ENCODE results near the gene CINP.
"Not testable (repeated sequence)": the region's sequence is repeated elsewhere in the genome, so short reads cannot be mapped to it uniquely, and the experiment has no call there.

Gene CINP

GRCh38 chr14:102360388-102360787, 2.3 kb downstream of the CINP start:
- no peak for TF ChIP-seq CTCF (IDR thresholded peaks at IDR 0.05; ENCODE audit: low read depth, low read length, missing control alignments)
- DNase-seq (ENCODE audit: extremely low read depth, low read depth) = no peak
- H3K4me3 ChIP-seq (replicated peaks; ENCODE audit: low read depth, low read length) = no peak overlapping the region

GRCh38 chr14:102359341-102359740, 3.3 kb downstream of the CINP start:
- no peak overlapping the region for H3K4me3 ChIP-seq (replicated peaks; ENCODE audit: low read depth, low read length)
- DNase-seq (ENCODE audit: extremely low read depth, low read depth) = no peak

GRCh38 chr14:102356280-102356679, 6.4 kb downstream of the CINP start:
- TF ChIP-seq CTCF (IDR thresholded peaks at IDR 0.05; ENCODE audit: low read depth, low read length, missing control alignments) = no peak
- H3K4me3 ChIP-seq (replicated peaks; ENCODE audit: low read depth, low read length) = no peak overlapping the region
- no peak for DNase-seq (ENCODE audit: extremely low read depth, low read depth)

More at GRCh38 chr14:102359341-102359740, 3.3 kb downstream of the CINP start:
- TF ChIP-seq CTCF (IDR thresholded peaks at IDR 0.05; ENCODE audit: low read depth, low read length, missing control alignments) = no peak

- no peak overlapping the region for H3K4me3 ChIP-seq (replicated peaks; ENCODE audit: low read depth, low read length)
- no peak for TF ChIP-seq CTCF (IDR thresholded peaks at IDR 0.05; ENCODE audit: low read depth, low read length, missing control alignments)
- no peak for DNase-seq (ENCODE audit: extremely low read depth, low read depth)
Measured at GRCh38 chr14:102353126-102353619, 9.5 kb downstream of the CINP start.

- no peak for TF ChIP-seq CTCF (IDR thresholded peaks at IDR 0.05; ENCODE audit: low read depth, low read length, missing control alignments)
- DNase-seq (ENCODE audit: extremely low read depth, low read depth) = no peak
- H3K4me3 ChIP-seq (replicated peaks; ENCODE audit: low read depth, low read length) = no peak overlapping the region
Measured at GRCh38 chr14:102352213-102352612, 10.5 kb downstream of the CINP start.

- not testable (repeated sequence) for H3K4me3 ChIP-seq (replicated peaks; ENCODE audit: low read depth, low read length); DNase-seq (ENCODE audit: extremely low read depth, low read depth)
Measured at GRCh38 chr14:102351593-102351992, 11.1 kb downstream of the CINP start.

GRCh38 chr14:102351023-102351422, 11.7 kb downstream of the CINP start:
- TF ChIP-seq CTCF (IDR thresholded peaks at IDR 0.05; ENCODE audit: low read depth, low read length, missing control alignments) = no peak
- H3K4me3 ChIP-seq (replicated peaks; ENCODE audit: low read depth, low read length) = no peak overlapping the region
- no peak for DNase-seq (ENCODE audit: extremely low read depth, low read depth)

Data from HFF-Myc (cell line).